ENCODE data around the gene BCL2L1.

Gene BCL2L1

GRCh38 chr20:31731321-31731717 is 8.7 kb upstream of the BCL2L1 start:
- DNase-seq (ENCODE audit: insufficient read length, low spot score) (no peak), FAIRE-seq (no peak)

DNA sequence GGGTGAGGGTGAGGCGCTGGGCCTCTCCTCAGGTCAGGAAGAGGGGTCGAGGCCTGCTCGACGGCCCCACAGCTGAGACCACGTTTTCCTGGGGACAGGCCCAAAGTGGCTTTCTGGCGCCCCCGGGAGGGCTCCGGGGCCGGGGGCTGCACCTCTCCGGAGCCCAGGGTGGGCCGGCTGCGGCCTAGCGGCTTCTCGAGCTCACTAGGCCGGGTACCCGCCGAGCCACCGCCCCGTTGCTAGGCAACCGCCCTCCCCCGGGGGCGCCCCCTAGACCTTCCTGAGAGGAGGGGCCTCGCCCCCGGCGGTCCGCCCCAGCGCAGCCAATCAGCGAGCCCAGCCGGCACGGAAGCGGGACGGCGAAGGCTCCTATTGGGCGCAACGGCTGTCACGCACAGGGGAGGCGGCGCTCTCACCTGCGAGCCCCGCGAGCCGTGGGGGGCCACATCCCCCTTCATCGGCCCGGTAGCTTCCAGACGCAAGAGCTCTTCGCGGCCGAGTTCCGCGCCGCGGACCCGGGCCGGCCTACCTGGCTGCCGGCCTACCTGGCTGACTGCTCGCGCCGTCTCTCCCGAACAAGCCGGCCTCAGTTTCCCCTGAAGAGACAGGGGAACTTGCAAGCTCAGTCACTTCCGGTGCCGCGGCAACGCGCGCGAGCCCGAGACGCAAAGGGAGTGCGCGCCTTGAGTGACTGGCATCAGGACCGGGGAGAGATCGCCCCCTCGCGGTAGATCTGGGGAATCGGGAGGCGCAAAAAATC is 831 bp upstream of the BCL2L1 start:
- peak; percentile 58 for FAIRE-seq

GRCh38 chr20:31723069-31723318 is 326 bp upstream of the BCL2L1 start:
- FAIRE-seq (no peak), DNase-seq (ENCODE audit: insufficient read length, low spot score) (no peak)

More for the DNA sequence above, 831 bp upstream of the BCL2L1 start:
- peak; percentile 83 for DNase-seq (ENCODE audit: insufficient read length, low spot score)

GRCh38 chr20:31721408-31722256 is 1.0 kb downstream of the BCL2L1 start:
- DNase-seq (ENCODE audit: insufficient read length, low spot score) (no peak), FAIRE-seq (no peak)

- FAIRE-seq = peak; percentile 51
- no peak for DNase-seq (ENCODE audit: insufficient read length, low spot score)
Measured at GRCh38 chr20:31720486-31721407, 1.9 kb downstream of the BCL2L1 start.

- DNase-seq (ENCODE audit: insufficient read length, low spot score) = no peak
- no peak for FAIRE-seq
Measured at GRCh38 chr20:31719644-31720485, 2.8 kb downstream of the BCL2L1 start.

DNA sequence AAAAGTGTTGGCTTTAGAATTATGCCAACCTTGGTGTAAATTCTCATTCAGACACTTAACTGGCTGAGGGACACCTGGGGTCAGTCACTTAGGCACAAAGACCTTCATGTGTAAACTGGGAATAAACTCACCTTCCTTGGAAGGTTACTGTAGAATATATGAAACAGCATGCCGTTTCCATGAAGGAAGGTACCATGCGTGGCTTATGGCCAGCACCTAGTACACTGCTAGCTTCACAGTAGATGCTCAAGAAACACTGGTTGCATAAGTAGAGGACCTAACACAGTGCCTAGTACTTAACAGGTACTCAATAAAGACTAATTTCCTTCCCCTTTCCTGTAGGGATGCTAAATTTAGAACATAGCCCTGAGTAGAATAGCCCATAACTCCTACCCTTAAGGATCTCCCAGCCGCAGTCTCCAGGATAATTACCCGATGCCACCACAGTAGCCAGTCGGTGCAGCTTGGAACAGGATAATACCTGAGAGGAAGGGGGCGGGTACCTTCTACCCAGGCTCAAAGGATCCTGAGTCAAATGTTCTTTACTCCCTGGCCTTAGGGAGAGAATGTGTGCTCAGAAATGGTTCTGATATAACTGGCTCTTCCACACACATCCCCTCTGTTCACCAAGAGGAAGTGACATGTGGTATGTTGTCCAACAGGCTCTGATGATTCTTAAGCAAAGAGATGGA is 3.6 kb downstream of the BCL2L1 start:
- DNase-seq (ENCODE audit: insufficient read length, low spot score) = no peak
- no peak for FAIRE-seq

DNA sequence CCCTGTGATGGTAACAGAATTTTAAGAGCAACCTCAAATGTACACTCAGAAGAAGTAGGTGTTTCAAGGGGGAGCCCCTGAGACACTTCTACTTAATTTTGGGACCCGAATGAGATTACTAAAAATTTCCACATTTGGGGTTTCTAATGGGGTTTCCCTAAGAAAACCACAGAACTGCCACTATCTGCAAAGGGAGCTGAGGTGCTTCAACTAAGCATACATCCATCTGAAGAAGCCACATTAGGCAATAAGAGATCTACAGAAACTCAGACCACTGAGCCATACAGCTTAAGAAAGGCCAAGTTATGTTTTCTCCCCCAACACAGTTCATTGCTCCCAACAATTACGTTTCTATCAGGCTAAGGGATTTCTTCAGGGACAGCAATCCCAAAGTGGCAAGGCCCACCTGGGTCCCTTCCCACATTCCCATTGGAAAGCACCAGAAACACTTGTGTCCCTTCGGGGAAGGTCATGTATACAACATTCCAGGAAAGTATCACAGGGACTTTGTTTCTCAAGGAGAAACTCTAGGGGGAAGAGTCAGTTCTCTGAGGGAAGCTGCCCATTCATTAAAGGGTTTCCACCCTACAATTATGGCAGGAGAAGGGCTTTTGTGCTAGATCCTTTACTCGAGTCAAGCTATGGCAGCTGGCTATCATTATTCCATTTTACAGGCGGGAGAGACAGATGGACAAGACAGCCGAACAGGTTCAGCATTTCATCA is 5.0 kb downstream of the BCL2L1 start:
- no peak for FAIRE-seq
- no peak for DNase-seq (ENCODE audit: insufficient read length, low spot score)

DNA sequence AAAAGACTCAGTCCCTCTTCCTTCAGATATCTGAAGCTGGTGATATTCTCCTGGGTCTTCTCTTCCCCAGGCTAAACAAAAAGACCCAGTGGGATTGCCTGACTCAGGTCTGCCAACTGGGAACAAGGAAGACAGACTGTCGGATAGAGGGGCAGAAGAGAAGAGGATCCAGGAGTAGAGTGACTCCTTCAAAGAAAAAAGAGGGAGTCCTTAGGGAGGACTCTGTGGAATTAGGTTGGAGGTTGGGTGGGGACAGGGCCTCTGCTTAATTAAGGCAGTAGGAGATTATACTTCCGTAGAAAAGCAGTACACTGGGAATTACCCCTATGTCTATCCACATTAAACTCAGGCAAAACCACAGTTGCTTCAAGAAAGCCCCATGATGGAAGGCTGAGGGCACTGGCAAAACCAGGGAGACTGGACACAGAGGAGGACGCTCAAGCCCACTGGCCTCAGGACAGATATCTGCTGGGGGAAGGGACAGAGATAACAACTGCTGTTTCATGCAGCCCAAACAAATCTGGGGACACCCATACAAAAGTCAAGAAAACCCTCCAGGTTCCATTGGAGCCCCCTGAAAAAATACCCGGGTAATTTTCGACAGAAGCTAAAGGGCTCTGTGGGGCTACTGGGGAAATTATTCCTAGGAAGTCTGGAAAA is 5.7 kb downstream of the BCL2L1 start:
- FAIRE-seq = no peak
- no peak for DNase-seq (ENCODE audit: insufficient read length, low spot score)

- no peak for DNase-seq (ENCODE audit: insufficient read length, low spot score)
- FAIRE-seq = no peak
Measured at GRCh38 chr20:31716351-31716750, 6.3 kb downstream of the BCL2L1 start.

DNA sequence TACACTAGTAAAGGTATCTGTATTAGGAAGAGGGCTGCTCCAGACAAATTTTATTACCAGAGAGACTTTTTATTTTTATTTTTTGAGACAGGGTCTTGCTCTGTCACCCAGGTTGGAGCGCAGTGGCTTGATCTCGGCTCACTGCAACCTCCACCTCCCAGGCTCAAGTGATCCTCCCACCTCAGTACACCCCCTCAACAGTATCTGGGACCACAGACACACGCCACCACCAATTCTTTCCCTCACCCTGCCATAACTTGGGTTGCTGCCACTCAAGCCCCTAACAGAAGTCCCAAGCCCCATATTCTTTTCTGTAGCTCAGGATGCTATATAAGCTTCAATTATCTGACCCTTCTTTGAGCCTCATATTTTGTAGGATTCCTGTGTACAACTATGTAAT is 6.9 kb downstream of the BCL2L1 start:
- no peak for FAIRE-seq
- no peak for DNase-seq (ENCODE audit: insufficient read length, low spot score)

DNA sequence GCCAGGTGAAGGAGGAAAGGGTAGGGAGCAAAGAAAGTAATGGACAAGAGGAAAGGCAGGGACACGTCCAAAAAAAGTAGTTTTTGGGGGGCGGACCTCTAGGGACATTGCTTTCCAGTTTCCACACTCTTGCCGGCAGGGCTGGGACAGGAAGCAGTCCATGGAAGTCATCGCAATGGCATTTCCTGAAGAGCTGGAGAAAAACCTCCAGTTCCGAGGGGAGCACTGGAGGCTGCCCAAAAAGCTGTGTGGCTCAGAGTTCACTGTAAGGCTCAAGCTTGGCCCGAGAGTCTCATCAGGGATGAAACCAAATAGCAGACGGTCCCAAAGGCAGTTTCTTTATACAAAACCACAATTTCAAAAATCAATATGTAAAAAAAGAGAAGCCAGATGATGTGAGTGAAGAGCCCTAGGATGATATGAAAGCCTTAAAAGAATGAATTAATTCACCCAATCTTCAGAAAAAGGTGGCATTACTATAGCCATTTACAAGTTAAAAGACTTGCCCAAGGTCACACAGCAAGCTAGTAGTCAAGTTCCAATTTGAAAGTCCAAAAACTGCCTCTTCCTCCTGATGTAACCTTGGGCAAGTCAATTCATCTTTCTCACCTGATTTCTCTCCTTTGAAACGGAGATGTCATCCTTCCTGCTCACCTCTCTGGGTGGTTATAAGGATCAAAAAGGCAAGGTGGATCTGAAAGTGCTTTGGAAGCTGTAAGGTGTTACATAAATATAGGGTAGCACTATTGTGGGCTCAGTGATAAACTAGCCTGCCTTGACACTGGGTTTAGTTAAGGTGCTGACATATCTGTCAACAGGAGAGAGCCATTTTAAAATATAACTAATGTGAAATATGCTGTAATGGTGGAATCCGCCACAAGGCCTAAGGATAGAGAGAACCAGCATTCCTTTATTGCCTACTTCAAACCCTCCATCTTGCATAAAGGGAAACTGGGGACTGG is 9.1 kb downstream of the BCL2L1 start:
- DNase-seq (ENCODE audit: insufficient read length, low spot score) (no peak), FAIRE-seq (no peak)

DNA sequence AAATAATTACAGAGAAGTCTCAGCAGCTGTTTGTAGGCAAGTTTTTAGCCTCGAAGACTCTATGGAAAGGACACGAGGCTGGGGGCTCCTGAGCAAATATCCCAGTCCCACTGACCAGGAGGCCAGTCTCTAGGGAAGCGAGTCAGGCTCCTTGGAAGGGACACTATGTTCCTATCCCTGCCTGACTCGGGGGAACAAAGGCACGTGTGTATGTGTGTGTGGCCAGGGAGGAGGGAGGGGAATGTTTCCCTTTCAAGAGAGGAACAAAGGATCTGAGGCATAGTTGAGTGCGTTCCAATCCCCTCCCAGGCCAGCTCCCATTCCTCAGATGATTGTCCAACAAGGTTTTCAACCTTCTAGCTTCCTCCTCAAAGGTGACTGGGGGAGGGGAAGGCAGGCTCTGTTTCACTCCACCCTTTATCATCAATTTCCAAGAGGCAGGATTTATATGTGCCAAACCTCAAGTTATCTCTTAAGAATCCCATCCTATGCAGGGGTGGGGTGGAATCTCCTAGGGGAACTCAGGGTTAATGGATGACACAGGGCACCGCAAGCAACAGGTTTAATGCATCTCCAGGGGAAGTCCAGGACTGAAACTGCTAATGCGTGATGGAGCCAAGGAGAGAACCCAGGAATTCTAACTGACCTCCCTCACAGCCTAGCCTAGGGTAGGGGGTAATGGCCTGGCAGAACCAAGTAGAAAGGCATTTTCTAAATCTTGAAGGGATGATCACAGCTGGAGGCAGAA is 9.9 kb downstream of the BCL2L1 start:
- no peak for DNase-seq (ENCODE audit: insufficient read length, low spot score)

DNA sequence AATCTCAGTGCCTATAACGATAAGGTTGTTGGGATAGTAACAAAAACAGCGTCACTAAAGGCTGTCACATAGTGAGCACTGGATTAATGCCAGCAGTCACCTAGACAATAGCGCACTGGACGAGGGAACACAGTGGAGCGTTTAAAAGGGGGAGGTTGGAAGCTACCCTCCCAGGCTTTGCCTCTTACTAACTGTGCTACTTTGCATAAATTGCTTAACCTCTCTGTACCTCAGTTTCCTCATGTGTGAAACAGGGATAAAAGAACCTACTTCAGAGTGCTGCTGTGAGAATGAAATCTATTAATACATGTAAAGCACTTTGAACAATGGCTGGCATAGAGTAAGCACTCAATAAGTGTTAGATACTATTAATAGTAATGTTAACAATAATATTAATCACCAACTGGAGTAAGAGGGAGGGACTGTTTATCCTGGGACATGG is 10.5 kb downstream of the BCL2L1 start:
- no peak for FAIRE-seq
- DNase-seq (ENCODE audit: insufficient read length, low spot score) = no peak

More for the DNA sequence above, 9.9 kb downstream of the BCL2L1 start:
- no peak for FAIRE-seq

- no peak for DNase-seq (ENCODE audit: insufficient read length, low spot score)
- no peak for FAIRE-seq
Measured at GRCh38 chr20:31711179-31712111, 11.2 kb downstream of the BCL2L1 start.

All from GM19239 (cell line).